ENCODE data around the gene CMTM7.

The CMTM7 gene

GRCh38 chr3:32421991-32422859 lies 30.6 kb downstream of the CMTM7 start (continued):
- peak; percentile 44; the same call in 1 of the 2 replicates for TF ChIP-seq INSM2 (tag by site-specific recombination; IDR thresholded peaks at IDR 0.05)
- peak; percentile 20; the same call in 1 of the 2 replicates for TF ChIP-seq ZNF558 (tag by site-specific recombination; IDR thresholded peaks at IDR 0.05)
- TF ChIP-seq MYNN (tag by site-specific recombination; IDR thresholded peaks at IDR 0.05; ENCODE audit: borderline replicate concordance) = no peak
- peak; percentile 94 for TF ChIP-seq ZIC2 (tag by site-specific recombination; IDR thresholded peaks at IDR 0.05)
- TF ChIP-seq KLF1 (tag by site-specific recombination; IDR thresholded peaks at IDR 0.05) = peak; percentile 55
- TF ChIP-seq ZNF24 (tag by site-specific recombination; IDR thresholded peaks at IDR 0.05) = 0 out of 2 replicates have a peak, but pooled peaks have one; percentile 27
- TF ChIP-seq, protein P1, sequence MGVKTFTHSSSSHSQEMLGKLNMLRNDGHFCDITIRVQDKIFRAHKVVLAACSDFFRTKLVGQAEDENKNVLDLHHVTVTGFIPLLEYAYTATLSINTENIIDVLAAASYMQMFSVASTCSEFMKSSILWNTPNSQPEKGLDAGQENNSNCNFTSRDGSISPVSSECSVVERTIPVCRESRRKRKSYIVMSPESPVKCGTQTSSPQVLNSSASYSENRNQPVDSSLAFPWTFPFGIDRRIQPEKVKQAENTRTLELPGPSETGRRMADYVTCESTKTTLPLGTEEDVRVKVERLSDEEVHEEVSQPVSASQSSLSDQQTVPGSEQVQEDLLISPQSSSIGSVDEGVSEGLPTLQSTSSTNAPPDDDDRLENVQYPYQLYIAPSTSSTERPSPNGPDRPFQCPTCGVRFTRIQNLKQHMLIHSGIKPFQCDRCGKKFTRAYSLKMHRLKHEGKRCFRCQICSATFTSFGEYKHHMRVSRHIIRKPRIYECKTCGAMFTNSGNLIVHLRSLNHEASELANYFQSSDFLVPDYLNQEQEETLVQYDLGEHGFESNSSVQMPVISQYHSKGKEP (tag by site-specific recombination; IDR thresholded peaks at IDR 0.05) = 0 out of 2 replicates have a peak, but pooled peaks have one; percentile 7
- peak; percentile 47; the same call in 1 of the 2 replicates for TF ChIP-seq ZFHX2 (tag by site-specific recombination; conservative IDR thresholded peaks at IDR 0.05)
- peak; percentile 95 for TF ChIP-seq ZNF692 (tag by site-specific recombination; IDR thresholded peaks at IDR 0.05)
- TF ChIP-seq ZNF362 (tag by site-specific recombination; IDR thresholded peaks at IDR 0.05) = peak; percentile 74; the same call in 1 of the 2 replicates
- TF ChIP-seq ZNF660 (tag by site-specific recombination; IDR thresholded peaks at IDR 0.05) = 0 out of 2 replicates have a peak, but pooled peaks have one; percentile 37
- TF ChIP-seq KLF10 (tag by site-specific recombination; IDR thresholded peaks at IDR 0.05) = 0 out of 2 replicates have a peak, but pooled peaks have one; percentile 29
- TF ChIP-seq FEZF1 (tag by site-specific recombination; IDR thresholded peaks at IDR 0.05) = peak; percentile 91
- peak; percentile 38; the same call in 1 of the 2 replicates for TF ChIP-seq IKZF3 (tag by site-specific recombination; IDR thresholded peaks at IDR 0.05)
- TF ChIP-seq TSHZ1 (tag by site-specific recombination; IDR thresholded peaks at IDR 0.05; ENCODE audit: borderline replicate concordance) = no peak
- TF ChIP-seq RBAK (tag by site-specific recombination; IDR thresholded peaks at IDR 0.05) = peak; percentile 87; the same call in 1 of the 2 replicates
- TF ChIP-seq, protein P2, sequence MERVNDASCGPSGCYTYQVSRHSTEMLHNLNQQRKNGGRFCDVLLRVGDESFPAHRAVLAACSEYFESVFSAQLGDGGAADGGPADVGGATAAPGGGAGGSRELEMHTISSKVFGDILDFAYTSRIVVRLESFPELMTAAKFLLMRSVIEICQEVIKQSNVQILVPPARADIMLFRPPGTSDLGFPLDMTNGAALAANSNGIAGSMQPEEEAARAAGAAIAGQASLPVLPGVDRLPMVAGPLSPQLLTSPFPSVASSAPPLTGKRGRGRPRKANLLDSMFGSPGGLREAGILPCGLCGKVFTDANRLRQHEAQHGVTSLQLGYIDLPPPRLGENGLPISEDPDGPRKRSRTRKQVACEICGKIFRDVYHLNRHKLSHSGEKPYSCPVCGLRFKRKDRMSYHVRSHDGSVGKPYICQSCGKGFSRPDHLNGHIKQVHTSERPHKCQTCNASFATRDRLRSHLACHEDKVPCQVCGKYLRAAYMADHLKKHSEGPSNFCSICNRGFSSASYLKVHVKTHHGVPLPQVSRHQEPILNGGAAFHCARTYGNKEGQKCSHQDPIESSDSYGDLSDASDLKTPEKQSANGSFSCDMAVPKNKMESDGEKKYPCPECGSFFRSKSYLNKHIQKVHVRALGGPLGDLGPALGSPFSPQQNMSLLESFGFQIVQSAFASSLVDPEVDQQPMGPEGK (tag by site-specific recombination; IDR thresholded peaks at IDR 0.05) = no peak
- peak; percentile 87; the same call in 1 of the 2 replicates for TF ChIP-seq ZNF423 (tag by site-specific recombination; IDR thresholded peaks at IDR 0.05)
- no peak for TF ChIP-seq ZNF792 (tag by site-specific recombination; IDR thresholded peaks at IDR 0.05)
- TF ChIP-seq ZXDB (tag by site-specific recombination; IDR thresholded peaks at IDR 0.05) = peak; percentile 74
- peak; percentile 82 for TF ChIP-seq SCRT2 (tag by site-specific recombination; IDR thresholded peaks at IDR 0.05)
- TF ChIP-seq ZBTB17 (tag by site-specific recombination; IDR thresholded peaks at IDR 0.05) = peak; percentile 59
- TF ChIP-seq ZNF600 (tag by site-specific recombination; IDR thresholded peaks at IDR 0.05) = no peak
- 0 out of 2 replicates have a peak, but pooled peaks have one; percentile 42 for TF ChIP-seq ZNF2 (tag by site-specific recombination; IDR thresholded peaks at IDR 0.05)
- TF ChIP-seq OVOL3 (tag by site-specific recombination; IDR thresholded peaks at IDR 0.05) = no peak
- TF ChIP-seq ZNF585B (tag by site-specific recombination; IDR thresholded peaks at IDR 0.05) = peak; percentile 79
- no peak for TF ChIP-seq ZNF837 (tag by site-specific recombination; IDR thresholded peaks at IDR 0.05)
- TF ChIP-seq WT1 (tag by site-specific recombination; IDR thresholded peaks at IDR 0.05) = 0 out of 2 replicates have a peak, but pooled peaks have one; percentile 9

All from HEK293 (cell line).